Measurements from ENCODE around the gene FAM43A. TPM values are rescaled to one million over a fixed set of nuclear protein-coding genes. Genes with fewer than 3 reads are reported as not detected.

FAM43A gene
- polyA plus RNA-seq, 2 of the 4 experiments (the other 2 are of a cell fraction): 0.89 to 2.3 TPM

GRCh38 chr3:194661374-194661773 is 24.3 kb upstream of the FAM43A start:
- WGBS (ENCODE audit: missing lambda C conversion rate): 94% methylated on average over 3 of the region's 3 CpGs

DNA sequence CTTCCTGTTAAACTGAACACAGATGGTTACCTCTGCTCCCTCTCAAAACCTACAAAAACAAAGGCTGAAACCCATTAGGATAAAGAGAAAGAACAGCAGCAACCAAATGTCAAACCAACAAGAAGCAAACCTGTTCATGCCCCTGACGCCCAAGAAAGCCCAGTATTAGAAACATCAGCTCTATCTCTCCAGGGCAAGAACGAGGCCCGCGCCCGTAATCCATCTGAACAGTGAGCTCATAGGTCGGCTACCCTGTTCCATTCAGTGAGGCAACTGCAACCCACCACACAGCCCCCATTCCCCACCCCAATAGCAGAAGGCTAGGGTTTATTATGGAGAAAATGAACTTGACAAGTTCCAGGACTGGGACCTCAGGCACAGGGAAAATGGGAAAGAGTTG is 23.7 kb upstream of the FAM43A start:
- H3K4me3 ChIP-seq: no peak overlapping the region
- FAIRE-seq (no peak), ATAC-seq (no peak), DNase-seq (ENCODE audit: low read depth in 1 of 2, low spot score in 1 of 2) (no peak)
- CTCF ChIA-PET: interaction anchor here (0.9 to 3.7 kb wide), 3 partner anchors 9 to 445 kb away, joined by 3 to 20 read pairs (median 4); partner anchors contain the start of gene LSG1
- H3K4me1 ChIP-seq: no peaks in the 10 kb centered on the region
- no peaks in the 10 kb centered on the region for H3K9me3 ChIP-seq
- TF ChIP-seq, protein P1, sequence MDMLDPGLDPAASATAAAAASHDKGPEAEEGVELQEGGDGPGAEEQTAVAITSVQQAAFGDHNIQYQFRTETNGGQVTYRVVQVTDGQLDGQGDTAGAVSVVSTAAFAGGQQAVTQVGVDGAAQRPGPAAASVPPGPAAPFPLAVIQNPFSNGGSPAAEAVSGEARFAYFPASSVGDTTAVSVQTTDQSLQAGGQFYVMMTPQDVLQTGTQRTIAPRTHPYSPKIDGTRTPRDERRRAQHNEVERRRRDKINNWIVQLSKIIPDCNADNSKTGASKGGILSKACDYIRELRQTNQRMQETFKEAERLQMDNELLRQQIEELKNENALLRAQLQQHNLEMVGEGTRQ (IDR thresholded peaks at IDR 0.05): no peak
- no peak for TF ChIP-seq POLR2A (IDR thresholded peaks at IDR 0.05; ENCODE audit: low read length)
- TF ChIP-seq HES2 (IDR thresholded peaks at IDR 0.05): no peak
- no peak for TF ChIP-seq HEYL (CRISPR knock-in tag; IDR thresholded peaks at IDR 0.05)
- TF ChIP-seq, protein P2, sequence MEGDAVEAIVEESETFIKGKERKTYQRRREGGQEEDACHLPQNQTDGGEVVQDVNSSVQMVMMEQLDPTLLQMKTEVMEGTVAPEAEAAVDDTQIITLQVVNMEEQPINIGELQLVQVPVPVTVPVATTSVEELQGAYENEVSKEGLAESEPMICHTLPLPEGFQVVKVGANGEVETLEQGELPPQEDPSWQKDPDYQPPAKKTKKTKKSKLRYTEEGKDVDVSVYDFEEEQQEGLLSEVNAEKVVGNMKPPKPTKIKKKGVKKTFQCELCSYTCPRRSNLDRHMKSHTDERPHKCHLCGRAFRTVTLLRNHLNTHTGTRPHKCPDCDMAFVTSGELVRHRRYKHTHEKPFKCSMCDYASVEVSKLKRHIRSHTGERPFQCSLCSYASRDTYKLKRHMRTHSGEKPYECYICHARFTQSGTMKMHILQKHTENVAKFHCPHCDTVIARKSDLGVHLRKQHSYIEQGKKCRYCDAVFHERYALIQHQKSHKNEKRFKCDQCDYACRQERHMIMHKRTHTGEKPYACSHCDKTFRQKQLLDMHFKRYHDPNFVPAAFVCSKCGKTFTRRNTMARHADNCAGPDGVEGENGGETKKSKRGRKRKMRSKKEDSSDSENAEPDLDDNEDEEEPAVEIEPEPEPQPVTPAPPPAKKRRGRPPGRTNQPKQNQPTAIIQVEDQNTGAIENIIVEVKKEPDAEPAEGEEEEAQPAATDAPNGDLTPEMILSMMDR (IDR thresholded peaks at IDR 0.05): no peak
- no peak for TF ChIP-seq SMC3 (IDR thresholded peaks at IDR 0.05)
- no peak for TF ChIP-seq MAFK (IDR thresholded peaks at IDR 0.05; ENCODE audit: partially characterized antibody)
- TF ChIP-seq MAZ (IDR thresholded peaks at IDR 0.05; ENCODE audit: borderline replicate concordance, low read depth, low read length): no peak
- TF ChIP-seq RCOR1 (IDR thresholded peaks at IDR 0.05; ENCODE audit: low read depth, low read length): no peak
- TF ChIP-seq NR3C1 (IDR thresholded peaks at IDR 0.05): no peak
- TF ChIP-seq ZSCAN20 (CRISPR knock-in tag; IDR thresholded peaks at IDR 0.05): no peak
- no peak for TF ChIP-seq MYC (IDR thresholded peaks at IDR 0.05; ENCODE audit: borderline replicate concordance, low read length)
- H3K4me2 ChIP-seq: no peak overlapping the region
- POLR2A ChIA-PET: interaction anchor here (1.1 kb wide), 1 partner anchor 10 kb away, joined by 5 read pairs; the partner anchor contains the start of gene LSG1
- no peak overlapping the region for H3K27ac ChIP-seq
- WGBS (ENCODE audit: missing lambda C conversion rate): 71% methylated on average over 6 of the region's 6 CpGs

More at GRCh38 chr3:194661374-194661773, 24.3 kb upstream of the FAM43A start:
- Histone ChIP-seq H3K4me1 (no peaks in the 10 kb centered on the region), H3K4me2 (no peak overlapping the region), H3K4me3 (no peak overlapping the region), H3K9me3 (no peaks in the 10 kb centered on the region), H3K27ac (no peak overlapping the region)
- TF ChIP-seq MAFK (IDR thresholded peaks at IDR 0.05; ENCODE audit: partially characterized antibody) (no peak), MAX (IDR thresholded peaks at IDR 0.05) (no peak), PBX3 (IDR thresholded peaks at IDR 0.05) (no peak), BCL3 (IDR thresholded peaks at IDR 0.05) (no peak), RNF2 (IDR thresholded peaks at IDR 0.05; ENCODE audit: borderline replicate concordance, low read depth) (no peak), TFCP2L1 (CRISPR knock-in tag; IDR thresholded peaks at IDR 0.05) (no peak), HOXB13 (CRISPR knock-in tag; IDR thresholded peaks at IDR 0.05; ENCODE audit: low read depth) (no peak), KDM1A (IDR thresholded peaks at IDR 0.05; ENCODE audit: low read depth) (no peak), RARB (CRISPR knock-in tag; IDR thresholded peaks at IDR 0.05) (no peak), NFE2L2 (conservative IDR thresholded peaks at IDR 0.05; ENCODE audit: low read length) (no peak), POLR2A (IDR thresholded peaks at IDR 0.05; ENCODE audit: low read length) (no peak), RFX5 (IDR thresholded peaks at IDR 0.05) (no peak), HES2 (IDR thresholded peaks at IDR 0.05) (no peak), HDAC2 (IDR thresholded peaks at IDR 0.05) (no peak), CHD4 (IDR thresholded peaks at IDR 0.05; ENCODE audit: borderline replicate concordance) (no peak), PHF8 (IDR thresholded peaks at IDR 0.05; ENCODE audit: borderline replicate concordance, low read depth) (no peak), EHF (CRISPR knock-in tag; IDR thresholded peaks at IDR 0.05) (no peak)
- ChIA-PET CTCF (interaction anchor here (0.9 to 3.7 kb wide), 4 partner anchors 9 to 445 kb away, joined by 3 to 20 read pairs (median 4); partner anchors contain the start of gene LSG1), POLR2A (interaction anchor here (1.1 kb wide), 1 partner anchor 11 kb away, joined by 5 read pairs; the partner anchor contains the start of gene LSG1)
- ATAC-seq (no peak), DNase-seq (ENCODE audit: low read depth in 1 of 2, low spot score in 1 of 2) (no peak), FAIRE-seq (no peak)

Measured in A549 (cell line).